AG08395 (cell line): Measurements from ENCODE around the gene PLSCR1.
A peak's percentile ranks its signal among the peaks of the same experiment; 100 is the strongest.
"Not testable (repeated sequence)": the region's sequence is repeated elsewhere in the genome, so short reads cannot be mapped to it uniquely, and the experiment has no call there.

Experiments used
- DNase-seq: peaks from one replicate; pipeline ENCODE4 v3.0.0; 2012; ENCODE audit warnings: mixed read lengths, low spot score

PLSCR1 gene

GRCh38 chr3:146513386-146514051 is 30.9 kb downstream of the PLSCR1 start:
- DNase-seq: peak; percentile 15

GRCh38 chr3:146511402-146512134 is 32.8 kb downstream of the PLSCR1 start:
- DNase-seq: no peak

- no peak for DNase-seq
Observed at GRCh38 chr3:146507331-146508120, 36.9 kb downstream of the PLSCR1 start.

GRCh38 chr3:146505516-146505915 is 38.9 kb downstream of the PLSCR1 start:
- DNase-seq: no peak

DNA sequence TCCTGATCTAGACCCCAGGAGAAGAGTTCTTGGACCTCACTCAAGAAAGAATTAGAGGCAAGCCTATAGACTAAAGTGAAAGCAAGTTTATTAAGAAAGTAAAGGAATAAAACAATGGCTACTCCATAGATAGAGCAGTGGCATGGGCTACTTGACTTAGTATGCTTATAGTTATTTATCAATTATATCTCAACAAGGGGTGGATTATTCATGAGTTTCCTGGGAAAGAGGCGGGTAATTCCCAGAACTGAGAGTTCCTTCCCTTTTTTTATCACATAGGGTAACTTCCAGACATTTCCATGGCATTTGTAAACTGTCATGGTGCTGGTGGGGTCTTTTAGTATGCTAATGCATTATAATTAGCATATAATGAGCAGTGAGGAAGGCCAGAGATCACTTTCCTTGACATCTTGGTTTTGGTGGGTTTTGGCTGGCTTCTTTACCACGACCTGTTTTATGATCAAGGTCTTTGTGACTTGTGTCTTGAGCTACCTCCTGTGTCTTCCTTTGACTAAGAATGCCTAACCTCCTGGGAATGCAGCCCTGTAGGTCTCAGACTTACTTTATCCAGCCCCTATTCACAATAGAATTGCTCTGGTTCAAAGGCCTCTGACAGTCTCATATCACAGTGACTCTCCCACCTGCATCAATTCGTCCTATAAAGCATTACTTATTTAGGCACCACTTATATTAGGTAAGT is 39.8 kb downstream of the PLSCR1 start:
- no peak for DNase-seq

DNA sequence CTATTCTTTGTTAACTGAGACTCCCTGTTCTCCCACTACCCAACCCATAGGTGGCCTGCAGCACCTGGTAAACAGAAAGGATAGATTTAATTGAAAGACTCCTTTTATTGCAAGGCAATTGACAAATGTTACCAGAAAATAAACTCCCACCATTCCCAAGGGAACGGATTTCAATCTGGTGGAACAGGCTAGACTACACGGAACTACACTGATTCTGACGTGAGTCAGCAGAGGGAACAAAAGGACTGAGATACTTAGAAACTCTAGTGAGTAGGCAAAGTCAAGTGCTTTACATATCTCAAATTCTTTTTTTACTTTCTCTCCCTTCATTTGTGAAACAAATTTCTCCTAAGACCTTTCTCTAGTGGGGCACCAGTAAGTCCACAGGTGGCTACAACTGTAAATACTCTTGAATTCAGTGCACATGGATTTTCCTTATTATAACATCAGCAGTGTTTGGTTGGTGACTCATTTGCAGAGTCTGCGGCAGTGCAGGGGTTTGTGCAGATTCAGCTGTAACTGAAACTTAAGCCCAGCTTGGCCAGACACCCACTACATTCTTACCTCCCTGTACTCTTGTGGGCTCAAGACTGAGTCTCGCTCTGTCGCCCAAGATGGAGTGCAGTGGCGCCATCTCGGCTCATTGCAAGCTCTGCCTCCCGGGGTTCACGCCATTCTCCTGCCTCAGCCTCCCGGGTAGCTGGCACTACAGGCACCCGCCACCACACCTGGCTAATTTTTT is 40.8 kb downstream of the PLSCR1 start:
- peak; percentile 46 for DNase-seq

DNA sequence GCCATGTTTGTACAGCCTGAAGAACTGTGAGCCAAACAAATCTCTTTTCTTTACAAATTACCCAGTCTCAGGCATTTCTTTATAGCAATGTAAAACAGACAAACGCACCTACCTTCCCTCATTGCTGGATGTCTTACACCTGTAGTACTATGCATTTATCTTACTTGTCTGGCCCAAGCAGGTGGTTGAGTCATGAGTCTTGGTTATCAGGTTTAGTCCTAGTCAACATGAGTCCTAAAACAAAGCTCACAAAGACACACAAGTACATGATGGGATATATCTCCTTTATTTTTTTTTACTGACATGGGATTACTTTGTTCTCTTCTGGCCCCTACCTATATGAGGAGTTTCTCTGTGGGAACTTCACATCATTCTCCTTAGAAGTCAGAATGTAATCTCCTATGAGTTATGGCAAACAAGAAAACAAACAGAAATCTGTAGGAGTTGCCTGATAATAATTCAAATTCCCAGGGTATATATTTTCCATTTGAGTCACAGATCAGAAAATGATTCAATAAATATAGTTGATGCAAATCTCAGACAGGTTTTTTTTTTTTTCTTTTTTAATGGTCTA is 41.4 kb downstream of the PLSCR1 start:
- DNase-seq: no peak

- no peak for DNase-seq
Observed at GRCh38 chr3:146501752-146502151, 42.7 kb downstream of the PLSCR1 start.

- no peak for DNase-seq
Observed at GRCh38 chr3:146499701-146500100, 44.7 kb downstream of the PLSCR1 start.

DNA sequence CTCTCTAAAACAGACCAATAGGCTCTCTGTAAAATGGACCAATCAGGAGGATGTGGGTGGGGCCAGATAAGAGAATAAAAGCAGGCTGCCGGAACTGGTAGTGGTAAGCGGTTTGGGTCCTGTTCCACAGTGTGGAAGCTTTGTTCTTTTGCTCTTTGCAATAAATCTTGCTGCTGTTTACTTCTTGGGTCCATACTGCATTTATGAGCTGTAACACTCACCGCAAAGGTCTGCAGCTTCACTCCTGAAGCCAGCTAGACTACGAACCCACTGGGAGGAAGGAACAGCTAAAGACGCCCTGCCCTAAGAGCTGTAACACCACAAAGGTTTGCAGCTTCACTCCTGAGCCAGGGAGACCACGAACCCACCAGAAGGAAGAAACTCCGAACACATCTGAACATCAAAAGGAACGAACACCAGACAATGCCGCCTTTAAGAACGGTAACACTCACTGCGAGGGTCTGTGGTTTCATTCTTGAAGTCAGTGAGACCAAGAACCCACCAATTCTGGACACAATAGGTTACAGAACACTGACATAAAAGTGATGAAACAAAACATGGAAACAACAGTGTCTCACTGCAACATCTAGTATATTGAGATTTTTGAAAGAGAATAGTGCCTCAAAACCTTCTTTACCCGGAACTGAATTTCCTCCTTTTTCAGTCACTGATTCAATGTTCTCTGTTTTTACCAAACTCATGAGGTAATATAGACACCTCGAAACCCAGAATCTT is 46.2 kb downstream of the PLSCR1 start:
- DNase-seq: no peak

GRCh38 chr3:146497145-146497843 is 47.1 kb downstream of the PLSCR1 start:
- not testable (repeated sequence) for DNase-seq

GRCh38 chr3:146496726-146497125 is 47.7 kb downstream of the PLSCR1 start:
- DNase-seq: no peak

- peak; percentile 4 for DNase-seq
Observed at GRCh38 chr3:146496251-146496650, 48.2 kb downstream of the PLSCR1 start.

DNA sequence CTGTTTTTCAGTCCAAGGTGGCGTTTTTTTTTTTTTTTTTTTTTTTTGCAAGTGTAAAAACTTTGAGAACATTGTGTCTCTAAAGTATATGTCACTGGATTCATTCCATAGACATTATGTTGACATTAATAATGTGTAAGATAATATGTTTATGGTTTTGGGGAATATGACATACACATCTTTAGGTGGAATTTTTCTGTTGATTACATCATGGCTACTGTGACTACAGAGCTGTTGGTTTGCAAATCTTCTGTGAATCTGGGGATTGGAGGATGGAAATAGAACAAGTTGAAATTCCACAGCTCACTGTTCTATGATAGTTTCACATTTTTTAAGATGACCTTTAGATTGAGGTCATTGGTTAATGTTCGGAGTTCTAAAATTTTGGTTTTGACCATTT is 50.6 kb downstream of the PLSCR1 start:
- no peak for DNase-seq

- no peak for DNase-seq
Observed at GRCh38 chr3:146493221-146493620, 51.2 kb downstream of the PLSCR1 start.

GRCh38 chr3:146491303-146491702 is 53.1 kb downstream of the PLSCR1 start:
- peak; percentile 48 for DNase-seq

- DNase-seq: no peak
Observed at GRCh38 chr3:146485297-146485696, 59.1 kb downstream of the PLSCR1 start.

DNA sequence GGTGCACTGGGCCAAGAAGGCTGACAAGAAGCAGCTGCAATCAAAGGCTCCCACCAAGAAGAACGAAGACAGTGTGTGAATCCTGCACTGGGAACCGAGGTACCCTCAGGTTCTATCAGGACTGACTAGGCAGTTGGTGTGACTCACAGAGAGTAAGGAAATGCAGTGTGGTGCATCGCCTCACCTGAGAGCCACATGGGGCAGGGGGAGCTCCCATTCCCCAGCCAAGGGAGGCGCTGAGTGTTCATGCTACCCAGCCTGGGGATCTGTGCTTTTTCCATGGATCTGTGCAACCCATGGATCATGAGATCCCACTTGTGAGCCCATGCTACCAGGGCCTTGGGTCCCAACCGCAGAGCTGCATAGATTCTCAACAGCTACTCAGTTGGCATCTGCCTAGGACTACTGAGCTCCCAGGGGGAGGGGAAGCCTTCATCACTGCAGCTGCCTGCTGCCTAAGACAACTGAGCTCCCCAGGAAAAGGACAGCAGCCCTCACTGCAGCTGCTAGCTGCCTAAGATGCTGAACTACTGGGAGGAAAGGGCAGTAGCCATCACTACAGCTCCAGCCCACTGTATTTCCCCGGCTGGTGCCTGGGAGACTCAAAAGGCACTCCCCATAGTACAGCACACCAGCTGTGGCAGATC is 68.2 kb downstream of the PLSCR1 start:
- DNase-seq: no peak

DNA sequence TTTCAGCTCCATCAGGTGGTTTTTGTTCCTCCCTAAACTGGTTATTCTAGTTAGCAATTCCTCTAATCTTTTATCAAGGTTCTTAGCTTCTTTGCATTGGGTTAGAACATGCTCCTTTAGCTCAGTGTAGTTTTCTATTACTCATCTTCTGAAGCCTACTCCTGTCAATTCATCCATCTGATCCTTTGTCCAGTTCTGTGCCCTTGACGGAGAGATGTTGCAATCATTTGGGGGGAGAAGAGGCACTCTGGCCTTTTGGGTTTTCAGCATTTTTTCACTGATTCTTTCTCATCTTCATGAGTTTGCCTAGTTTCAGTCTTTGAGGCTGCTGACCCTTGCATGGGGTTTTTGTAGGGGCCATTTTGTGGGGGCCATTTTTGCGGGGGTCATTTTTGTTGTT is 69.4 kb downstream of the PLSCR1 start:
- not testable (repeated sequence) for DNase-seq
